Measurements from ENCODE around the gene TRIM32. TPM values are rescaled to one million over a fixed set of nuclear protein-coding genes. Genes with fewer than 3 reads are reported as not detected.

Gene TRIM32, protein sequence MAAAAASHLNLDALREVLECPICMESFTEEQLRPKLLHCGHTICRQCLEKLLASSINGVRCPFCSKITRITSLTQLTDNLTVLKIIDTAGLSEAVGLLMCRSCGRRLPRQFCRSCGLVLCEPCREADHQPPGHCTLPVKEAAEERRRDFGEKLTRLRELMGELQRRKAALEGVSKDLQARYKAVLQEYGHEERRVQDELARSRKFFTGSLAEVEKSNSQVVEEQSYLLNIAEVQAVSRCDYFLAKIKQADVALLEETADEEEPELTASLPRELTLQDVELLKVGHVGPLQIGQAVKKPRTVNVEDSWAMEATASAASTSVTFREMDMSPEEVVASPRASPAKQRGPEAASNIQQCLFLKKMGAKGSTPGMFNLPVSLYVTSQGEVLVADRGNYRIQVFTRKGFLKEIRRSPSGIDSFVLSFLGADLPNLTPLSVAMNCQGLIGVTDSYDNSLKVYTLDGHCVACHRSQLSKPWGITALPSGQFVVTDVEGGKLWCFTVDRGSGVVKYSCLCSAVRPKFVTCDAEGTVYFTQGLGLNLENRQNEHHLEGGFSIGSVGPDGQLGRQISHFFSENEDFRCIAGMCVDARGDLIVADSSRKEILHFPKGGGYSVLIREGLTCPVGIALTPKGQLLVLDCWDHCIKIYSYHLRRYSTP
- 14.1 and 15.0 TPM in 2 replicates for total RNA-seq

DNA sequence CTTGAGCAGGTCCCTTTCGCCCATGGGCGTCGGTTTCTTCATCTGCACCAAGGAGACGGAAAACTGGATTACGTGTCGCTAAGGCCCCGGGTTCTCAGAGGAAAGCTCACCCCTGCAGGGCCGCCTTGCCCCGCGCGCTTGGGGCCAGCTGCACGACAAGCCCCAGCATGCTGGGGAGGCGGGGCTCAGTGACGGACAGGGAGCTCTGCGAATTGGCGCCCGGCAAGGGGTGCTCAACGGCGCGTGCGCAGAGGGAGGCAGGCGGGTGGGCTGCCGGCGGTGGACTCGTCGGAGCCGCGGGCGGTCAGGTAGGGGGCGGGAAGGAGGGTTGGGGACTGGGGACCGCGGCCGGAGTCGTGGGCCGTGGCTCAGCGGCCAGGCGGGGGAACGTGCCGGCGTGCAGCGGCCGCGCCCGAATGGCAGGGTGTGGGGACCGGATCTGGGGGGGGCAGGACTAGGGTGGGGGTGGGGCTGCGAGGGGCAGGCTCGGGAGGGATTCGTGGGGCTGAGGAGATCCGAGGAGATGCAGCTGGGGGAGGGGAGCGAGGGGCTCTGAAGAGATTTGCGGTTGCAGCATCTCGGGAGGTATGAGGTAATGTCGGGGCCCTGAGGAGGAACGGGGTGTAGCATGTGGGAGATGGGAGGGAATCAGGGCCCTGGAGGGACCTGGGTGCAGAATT lies at the start of gene TRIM32:
TRIM32 (plus strand) TSS at position 232 of the 680 bp plus-strand sequence. CDS start 10,438 bp downstream, outside the sequence.

Data from bronchus fibroblast of lung (primary cell).